NK-92 treated with Interleukin-12 subunit alpha and Interleukin-12 subunit beta, amount 100 ng/mL, for 24 hours (cell line): ENCODE data around the gene ZNF718.
"Not testable (repeated sequence)": the region's sequence is repeated elsewhere in the genome, so short reads cannot be mapped to it uniquely, and the experiment has no call there.

Experiments used
- DNase-seq: peaks from one replicate; lab custom pipeline; 2025; lab: John Stamatoyannopoulos, UW

The ZNF718 gene

DNA sequence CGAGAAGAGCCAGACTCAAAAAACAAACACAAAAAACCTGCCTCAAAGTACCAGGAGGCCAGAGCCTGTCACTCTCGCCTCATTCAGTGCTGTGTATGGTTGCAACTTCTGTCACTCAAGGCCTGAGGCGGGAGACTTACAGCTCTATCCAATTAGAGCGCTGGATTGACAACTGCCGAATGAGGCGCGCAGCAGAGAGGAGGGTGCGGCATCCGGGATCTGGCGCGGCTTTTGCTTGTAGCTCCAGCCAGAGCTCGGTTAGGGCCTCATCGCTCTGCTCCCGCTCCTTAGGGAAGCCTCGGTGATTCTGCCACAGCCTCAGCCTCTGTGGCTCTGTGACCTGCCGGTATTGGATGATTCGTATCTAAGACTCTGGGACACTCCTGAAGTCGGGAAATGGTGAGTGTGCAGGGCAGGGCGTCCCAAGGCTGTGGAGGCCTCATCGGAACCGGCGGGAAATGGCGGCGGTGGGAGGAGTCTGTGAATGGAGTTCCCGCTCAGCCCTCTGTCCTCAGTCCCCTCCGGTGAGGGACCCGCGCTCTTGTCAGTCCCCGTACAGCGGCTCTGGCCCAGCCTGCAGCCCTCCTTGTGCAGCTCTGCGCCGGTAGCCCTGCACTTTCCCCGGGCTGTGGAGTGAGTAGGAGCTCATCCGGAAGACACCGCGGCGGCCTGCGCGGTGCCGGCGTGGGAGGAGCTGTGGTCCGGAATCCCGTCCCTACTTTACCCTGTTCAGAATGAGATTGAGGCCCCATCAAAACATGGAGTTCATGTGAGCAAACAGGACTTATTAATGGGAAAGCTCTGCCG lies at the start of gene ZNF718:
ZNF718 (plus strand) TSS at position 227 of the 807 bp plus-strand sequence; CDS start at position 397, 170 bp downstream.
- DNase-seq: no peak

DNA sequence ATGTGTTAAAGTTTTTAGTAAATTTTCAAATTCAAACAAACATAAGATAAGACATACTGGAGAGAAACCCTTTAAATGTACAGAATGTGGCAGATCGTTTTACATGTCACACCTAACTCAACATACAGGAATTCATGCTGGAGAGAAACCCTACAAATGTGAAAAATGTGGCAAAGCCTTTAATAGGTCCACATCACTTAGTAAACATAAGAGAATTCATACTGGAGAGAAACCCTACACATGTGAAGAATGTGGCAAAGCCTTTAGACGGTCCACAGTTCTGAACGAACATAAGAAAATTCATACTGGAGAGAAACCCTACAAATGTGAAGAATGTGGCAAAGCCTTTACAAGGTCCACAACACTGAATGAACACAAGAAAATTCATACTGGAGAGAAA lies 38.4 kb upstream of the ZNF718 start:
- no peak for DNase-seq

DNA sequence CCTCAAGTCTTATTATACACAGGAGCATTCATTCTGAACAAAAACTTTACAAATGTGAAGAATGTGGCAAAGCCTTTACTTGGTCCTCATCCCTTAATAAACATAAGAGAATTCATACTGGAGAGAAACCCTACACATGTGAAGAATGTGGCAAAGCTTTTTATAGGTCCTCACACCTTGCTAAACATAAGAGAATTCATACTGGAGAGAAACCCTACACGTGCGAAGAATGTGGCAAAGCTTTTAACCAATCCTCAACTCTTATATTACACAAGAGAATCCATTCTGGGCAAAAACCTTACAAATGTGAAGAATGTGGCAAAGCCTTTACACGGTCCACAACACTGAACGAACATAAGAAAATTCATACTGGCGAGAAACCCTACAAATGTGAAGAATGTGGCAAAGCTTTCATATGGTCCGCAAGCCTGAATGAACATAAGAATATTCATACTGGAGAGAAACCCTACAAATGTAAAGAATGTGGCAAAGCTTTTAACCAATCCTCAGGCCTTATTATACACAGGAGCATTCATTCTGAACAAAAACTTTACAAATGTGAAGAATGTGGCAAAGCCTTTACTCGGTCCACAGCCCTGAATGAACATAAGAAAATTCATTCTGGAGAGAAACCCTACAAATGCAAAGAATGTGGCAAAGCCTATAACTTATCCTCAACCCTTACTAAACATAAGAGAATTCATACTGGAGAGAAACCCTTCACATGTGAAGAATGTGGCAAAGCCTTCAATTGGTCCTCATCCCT lies 37.6 kb upstream of the ZNF718 start:
- not testable (repeated sequence) for DNase-seq

DNA sequence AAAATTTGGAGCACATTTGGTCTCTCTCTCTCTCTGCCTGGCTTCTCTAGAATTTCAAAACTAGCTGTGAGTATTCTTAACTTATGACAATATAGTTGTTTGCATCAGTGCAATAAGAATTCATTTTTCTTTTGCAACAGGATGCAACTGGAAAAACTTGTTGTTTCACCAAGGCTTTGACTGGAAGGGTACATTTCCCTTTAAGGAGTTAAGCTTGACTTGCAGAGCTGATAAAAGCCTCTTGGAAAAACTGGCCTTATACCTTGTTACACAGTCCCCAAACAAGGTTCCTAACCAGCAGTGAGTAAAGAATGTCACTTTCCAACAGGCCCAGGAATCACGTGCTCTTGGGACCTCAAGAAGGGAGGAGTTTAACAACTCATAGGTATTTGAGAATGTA lies 25.9 kb upstream of the ZNF718 start:
- no peak for DNase-seq

DNA sequence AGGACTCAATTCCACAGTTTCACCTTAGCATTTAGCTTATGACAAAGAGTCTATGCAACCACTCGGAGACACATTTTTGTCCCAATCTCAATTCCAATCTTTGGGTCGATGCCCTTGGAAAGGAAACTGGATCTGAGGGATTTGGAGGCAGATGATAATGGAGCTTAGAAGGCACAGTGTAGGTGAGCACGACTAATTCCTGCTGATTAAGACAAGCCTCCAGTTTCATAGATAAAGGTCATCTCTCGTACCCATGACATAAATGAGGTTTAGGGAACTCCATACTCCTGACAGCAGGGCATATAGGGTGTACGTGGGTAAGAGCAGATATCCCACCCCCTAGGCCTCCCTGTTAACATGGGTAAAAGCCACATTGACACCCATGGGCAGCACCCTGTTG lies 24.4 kb upstream of the ZNF718 start:
- DNase-seq: no peak

DNA sequence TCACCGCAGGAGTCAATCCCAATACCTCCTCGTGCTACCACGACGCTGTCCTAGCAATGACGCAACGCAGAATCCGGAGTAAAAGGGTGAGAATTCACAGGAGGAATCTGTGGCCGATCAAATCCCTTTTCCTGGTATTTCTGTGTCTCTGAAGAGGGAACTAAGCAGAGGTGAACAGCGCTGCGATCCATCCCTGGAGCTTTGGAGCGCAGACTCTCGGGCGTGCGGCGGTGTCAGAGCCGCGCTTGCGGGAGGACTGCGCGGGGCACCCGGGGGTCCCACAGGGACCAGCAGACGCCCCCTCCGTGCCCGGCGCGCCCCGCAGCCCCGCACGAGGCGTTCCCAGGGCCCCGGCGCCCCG lies 17.2 kb upstream of the ZNF718 start:
- no peak for DNase-seq

DNA sequence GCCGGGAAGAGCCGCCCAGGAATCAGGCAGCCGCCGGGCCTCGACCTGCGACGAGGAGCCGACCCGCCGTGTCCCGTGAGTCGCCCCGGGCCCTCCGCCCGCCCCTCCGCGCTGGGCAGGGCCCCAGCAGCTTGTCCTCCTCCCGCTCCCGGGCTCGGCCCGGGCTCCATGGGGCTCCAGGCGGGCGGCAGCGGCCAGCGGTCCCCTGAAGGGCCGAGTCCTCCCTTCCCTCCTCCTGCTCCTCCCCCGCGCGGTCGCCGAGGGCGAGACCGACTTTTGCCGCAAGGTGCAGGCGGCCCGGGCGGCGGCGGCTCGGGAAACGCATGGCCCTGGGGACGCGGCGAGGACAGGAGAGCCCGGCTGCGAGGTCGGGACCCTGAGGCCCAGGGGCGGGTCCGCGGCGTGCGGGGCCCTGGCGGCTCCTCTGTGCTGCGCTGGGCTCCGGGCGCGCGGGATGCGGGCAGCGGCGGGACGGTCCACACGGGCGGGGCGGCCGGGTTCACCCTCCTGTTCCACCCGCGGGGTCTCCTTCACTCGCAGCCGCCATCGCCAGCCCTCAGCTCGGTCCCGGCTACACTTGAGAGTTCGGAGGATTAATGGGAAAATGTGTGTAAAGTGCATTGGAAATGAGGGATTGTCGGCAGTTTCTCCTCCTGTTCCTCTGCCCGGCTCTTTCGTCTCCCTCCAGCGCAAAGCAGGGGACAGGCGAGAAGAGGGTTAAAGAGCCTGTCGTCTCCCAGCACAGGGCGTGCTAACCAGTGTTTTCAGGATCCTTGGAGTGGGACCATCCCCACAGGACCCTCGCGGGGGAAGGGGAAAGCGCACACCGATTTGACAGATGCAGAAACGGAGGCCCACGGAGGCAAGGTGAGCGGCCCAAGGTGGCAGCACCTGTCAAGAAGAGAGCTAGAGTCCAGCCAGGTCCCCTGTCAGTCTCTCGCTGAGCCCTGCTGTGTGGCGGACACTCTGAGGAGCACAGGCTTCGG lies 16.6 kb upstream of the ZNF718 start:
- no peak for DNase-seq

DNA sequence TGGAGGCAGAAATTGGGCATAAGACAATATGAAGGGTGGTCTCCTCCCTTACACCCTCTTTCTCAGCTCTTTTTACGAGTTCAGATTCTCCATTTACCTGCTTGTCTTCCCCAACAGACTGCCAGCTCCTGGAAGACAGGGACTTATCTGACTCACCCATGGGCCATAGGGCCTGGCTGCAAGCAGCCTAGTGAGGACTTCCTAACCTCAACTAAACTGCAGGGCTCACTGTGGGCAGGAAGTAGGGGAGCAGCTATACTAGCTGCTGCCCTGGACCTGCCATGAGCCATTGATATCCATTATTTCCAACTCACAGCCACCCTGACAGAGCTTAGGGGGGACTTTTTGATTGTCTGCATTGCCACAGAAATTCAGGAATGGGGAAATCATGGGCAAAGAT lies 11.5 kb upstream of the ZNF718 start:
- DNase-seq: no peak

DNA sequence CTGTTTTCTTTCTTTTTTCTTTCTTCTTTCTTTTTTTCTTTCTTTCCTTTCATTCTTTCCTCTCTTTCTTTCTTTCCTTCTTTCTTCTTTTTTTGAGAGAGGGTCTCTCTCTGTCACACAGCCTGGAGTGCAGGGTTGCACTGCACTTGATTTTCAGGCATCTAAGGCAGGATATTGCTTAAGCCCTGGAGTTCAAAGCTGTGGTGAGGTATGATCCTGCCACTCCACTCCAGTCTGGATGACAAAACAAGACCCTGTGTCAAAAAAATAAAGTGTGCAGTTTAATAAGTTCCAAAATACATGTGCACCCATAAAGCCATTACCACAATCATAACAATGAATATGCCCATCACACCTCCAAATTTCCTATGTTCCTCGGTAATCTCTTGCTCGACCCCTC lies 10.6 kb upstream of the ZNF718 start:
- no peak for DNase-seq

DNA sequence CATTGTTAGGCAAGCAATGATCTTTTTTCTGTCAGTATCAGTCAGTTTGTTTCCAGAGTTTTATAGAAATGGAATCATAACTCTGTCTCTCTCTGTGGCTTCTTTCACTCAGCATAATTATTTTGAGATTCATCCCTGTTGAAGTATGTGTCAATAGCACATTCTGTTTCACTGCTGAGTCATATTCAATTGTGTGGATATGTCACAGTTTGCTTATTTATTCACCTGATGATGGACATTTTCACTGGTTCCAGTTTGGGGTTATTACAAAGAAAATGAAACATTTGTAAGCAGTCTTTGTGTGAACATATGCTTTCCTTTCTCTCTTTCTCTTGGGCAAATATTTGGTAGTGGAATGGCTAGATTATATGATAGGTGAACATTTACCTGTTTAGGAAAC lies 10.2 kb upstream of the ZNF718 start:
- DNase-seq: no peak

DNA sequence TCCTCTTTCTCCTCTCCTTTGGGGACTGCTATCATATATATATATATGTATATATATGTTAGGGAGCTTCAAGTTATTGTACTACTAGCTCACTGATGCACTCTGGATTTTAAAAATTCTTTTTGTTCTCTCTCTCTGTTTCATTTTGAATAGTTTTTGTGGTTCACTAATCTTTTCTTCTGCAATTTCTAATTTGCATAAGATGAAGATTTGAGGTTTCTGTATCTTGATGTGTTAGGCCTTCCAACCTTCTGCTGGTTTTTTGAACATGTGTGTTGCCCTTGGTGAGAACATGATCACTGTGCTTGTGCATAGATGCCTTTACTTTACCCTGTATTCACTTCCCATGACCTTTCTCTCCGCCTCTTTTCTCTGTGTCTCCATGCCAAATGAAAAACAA lies 7.8 kb upstream of the ZNF718 start:
- no peak for DNase-seq

DNA sequence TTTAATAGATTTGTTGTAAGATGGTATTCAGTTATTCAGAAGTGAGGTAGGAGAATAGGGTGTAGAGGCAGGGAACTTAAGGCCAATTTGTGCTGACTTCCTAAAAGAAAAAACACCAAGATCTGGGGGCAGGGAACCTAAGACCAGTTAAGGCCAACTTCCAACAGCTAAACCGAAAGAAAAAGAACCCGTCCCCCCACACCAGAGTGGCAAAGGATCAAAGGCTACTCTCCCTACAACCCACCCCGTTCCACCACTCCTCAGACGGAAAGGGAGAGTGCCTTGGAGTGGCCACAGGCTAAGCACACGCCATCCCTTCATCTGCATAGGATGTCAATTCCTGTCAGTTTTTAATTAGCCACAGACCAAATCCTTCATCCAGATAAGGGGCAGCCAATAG lies 3.7 kb upstream of the ZNF718 start:
- DNase-seq: no peak

DNA sequence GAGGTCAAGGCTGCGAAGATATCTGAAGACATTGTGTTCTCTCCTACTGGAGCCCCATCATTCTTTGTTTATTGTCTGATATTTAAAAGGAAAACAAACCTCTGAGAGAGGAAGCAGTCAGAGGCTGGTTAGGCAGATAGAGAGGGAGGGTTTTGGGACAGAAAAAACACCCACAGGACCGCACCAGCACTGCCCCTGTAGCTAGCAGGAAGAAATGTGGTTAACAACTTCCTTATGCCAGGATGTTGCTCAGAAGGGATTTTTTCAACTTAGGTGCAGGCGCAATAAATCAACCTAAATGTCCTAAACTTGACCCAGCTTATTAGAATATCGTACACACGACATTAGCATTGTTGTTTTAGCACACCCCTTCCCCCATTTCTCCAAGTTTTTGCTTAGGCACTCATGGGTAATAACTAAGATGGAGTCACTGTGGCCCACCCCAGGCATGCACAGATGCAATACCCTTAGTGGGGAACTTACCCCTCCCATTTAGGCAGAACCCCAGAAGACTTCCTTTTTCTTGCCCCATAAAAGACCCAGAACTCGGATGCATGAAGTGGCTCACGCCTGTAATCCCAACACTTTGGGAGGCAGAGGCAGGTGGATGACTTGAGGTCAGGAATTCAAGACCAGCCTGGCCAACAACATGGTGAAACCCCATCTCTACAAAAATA lies 2.8 kb upstream of the ZNF718 start:
- no peak for DNase-seq

DNA sequence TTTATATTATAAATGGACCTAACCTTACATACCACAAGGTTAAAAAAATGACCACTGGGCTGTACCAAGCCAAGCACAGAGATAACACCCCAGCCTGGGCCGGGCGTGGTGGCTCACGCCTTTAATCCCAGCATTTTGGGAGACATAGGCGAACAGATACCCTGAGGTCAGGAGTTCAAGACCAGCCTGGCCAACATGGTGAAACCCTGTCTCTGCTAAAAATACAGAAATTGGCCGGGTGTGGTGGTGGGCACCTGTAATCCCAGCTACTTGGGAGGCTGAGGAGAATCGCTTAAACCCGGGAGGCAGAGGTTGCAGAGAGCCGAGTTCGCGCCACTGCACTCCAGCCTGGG lies 403 bp upstream of the ZNF718 start:
- DNase-seq: not testable (repeated sequence)

DNA sequence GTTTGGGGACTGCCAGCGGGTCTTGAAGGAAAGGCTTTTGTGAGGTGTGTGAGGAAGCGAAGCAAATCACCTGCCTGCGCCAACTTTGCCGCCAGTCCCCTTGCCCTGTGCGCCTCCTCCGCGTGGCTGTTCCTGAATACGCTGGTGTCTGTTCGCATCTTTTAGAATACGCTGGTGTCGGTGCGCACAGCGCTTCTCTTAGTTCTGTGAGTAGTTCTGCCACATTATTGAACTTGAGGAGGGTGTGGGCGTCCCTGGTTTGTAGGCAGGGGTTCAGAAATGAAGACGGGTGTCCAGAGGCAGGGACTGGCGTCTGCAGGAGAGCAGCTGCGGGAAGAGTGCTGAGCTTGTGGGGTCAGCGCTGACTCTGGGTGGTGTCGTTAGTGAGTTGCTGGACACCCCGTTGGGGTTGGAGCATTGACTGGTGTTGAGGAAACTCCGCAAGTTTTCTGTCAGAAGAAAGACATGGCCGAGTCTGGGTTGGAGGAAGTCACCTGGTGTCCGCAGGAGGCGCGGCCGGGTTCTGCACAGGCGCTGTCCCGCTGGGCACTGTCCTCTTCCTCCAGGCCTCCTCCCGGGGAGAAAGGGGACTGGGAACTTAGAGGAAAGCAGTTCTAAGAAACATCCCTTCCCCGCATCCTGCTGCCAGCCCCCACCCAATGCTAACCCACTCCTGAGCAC lies 930 bp downstream of the ZNF718 start:
- DNase-seq: no peak

DNA sequence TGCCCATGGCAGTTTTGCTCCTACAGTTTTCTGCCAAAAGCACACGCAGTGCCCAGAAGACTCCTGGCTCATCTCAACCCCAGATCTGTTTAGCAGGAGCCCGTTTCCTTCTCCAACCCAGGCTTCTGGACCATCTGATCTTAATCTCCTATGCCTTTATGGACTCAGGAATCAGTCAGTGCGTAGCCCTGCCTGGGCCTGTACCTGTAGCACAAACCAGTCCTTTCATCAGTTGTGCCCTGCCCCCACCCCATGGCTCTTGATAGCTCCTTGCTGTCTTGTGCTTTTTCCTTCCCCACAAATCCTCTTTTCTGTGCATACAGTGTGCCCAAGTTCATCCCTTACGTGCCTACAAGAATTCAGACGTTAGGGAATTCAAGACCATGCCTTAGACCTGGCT lies 1.5 kb downstream of the ZNF718 start:
- DNase-seq: no peak

DNA sequence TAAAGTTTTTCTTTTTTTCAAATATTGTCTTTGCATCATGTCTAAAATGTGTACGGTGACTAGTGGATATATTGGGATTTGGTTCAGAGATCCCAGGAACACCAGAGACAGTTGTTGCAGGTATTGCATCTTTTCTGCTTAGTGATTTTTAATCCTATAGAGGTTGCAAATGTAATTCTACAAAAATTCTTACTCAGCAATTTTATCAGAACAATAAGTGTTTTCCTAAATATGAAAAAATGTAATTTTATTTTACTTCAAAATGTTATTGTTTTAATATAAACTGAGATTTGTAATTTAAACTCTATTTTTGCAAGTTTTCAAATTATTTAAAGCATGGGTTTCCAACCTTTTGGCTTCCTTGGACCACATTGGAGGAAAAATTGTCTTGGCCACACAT lies 8.2 kb downstream of the ZNF718 start:
- DNase-seq: no peak

DNA sequence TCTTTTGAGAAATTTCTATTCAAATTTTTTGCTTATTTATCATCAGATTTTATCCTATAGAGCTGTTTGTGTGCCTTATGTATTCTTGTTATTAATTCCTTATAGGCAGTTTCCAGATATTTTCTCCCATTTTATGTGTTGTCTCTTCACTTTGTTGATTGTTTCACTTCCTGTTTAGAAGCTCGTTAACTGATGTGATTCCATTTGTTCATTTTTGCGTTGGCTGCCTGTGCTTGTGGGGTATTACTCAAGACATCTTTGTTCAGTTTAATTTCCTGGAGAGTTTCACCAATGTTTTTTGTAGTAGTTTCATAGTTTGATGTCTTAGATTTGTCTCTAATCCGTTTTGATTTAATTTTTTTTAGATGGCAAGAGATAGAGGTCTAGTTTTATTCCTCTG lies 14.6 kb downstream of the ZNF718 start:
- no peak for DNase-seq

DNA sequence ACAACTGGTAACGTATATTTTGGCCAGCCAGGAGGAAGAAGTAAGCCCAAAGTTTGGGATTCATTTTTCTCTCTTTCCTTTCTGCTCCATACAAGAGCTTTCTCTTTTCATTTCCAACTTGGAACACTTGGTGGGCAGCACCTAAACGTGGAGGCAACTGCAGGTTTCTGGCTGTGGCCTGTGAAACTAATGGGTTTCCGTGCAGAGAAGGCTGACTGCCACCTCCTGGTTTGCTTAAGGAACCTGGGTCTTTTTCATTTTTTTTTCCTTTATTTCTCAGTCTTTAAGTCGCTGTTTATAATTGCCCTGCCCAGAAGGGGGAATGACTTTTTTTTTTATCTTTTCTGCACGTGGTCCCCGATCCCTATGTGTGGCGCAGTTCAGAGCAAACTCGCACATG lies 15.4 kb downstream of the ZNF718 start:
- no peak for DNase-seq

DNA sequence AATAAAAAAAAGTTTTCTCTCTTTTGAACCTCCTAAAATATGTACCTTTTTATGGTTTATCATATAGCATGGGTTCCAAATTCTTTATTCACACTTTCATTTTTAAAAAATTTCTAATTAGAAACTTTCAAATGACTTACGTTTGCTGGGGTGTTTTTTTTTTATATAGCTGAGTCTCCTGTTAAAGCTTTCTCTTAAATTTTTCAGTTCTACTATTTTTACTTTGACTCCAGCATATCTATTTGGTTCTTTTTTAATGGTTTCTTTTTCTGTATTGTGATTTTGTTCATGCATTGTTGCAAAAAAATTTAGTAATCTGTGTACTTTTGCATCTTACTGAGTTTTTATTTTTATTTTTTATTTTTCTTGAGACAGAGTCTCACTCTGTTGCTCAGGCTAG lies 22.3 kb downstream of the ZNF718 start:
- no peak for DNase-seq

DNA sequence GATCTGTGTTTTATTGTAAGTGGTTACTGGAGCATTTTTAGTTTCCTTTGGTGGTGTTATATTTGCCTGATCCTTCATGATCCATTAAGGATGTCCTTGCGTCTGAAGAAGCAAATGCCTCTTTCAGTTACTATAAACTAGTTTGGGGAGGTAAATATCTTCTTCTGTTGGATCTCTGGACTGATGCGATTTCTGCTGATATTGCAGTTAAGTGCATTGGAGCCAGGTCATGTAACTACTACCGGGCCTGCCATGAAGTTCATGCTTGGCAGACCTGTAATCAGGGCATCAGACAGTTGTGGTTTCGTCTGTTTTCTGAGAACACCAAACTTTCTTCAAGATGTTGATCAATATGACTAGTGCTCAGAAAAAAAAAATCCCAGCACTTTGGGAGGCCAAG lies 22.9 kb downstream of the ZNF718 start:
- DNase-seq: no peak
